Trophoblast cell (in vitro differentiated cells and primary cell): ENCODE data around the gene PDE4C.

Experiments used
- DNase-seq, 2 donors: peaks; one replicate each; pipeline ENCODE4 v3.0.0-alpha.2; 2016
- H2AFZ ChIP-seq: 2 replicates; pipeline ENCODE4 v1.6.1; 2013; ENCODE audit warnings: low read length, moderate library complexity, mild to moderate bottlenecking; ENCODE audit not compliant: insufficient read depth, poor library complexity
- H2AK5ac ChIP-seq: 2 replicates; pipeline ENCODE4 v1.6.1; 2013; ENCODE audit warnings: mild to moderate bottlenecking, low read length
- H2BK120ac ChIP-seq: 2 replicates; pipeline ENCODE4 v1.6.1; 2013; ENCODE audit warnings: low read length, mild to moderate bottlenecking, moderate library complexity; ENCODE audit not compliant: insufficient read depth, poor library complexity
- H2BK12ac ChIP-seq: 2 replicates; pipeline ENCODE4 v1.6.1; 2013; ENCODE audit warnings: mild to moderate bottlenecking, low read length, moderate library complexity
- H2BK5ac ChIP-seq: 2 replicates; pipeline ENCODE4 v1.6.1; 2013; ENCODE audit warnings: low read length, low read depth, moderate library complexity, mild to moderate bottlenecking; ENCODE audit not compliant: poor library complexity
- H3K14ac ChIP-seq: 2 replicates; pipeline ENCODE4 v1.6.1; 2013; ENCODE audit warnings: mild to moderate bottlenecking, low read length
- H3K18ac ChIP-seq: 2 replicates; pipeline ENCODE4 v1.6.1; 2013; ENCODE audit warnings: mild to moderate bottlenecking, low read length
- H3K23ac ChIP-seq: 2 replicates; pipeline ENCODE4 v1.6.1; 2013; ENCODE audit warnings: low read length
- H3K27ac ChIP-seq: 2 replicates; pipeline ENCODE4 v1.5.1; 2013; ENCODE audit warnings: low read depth, mild to moderate bottlenecking, inconsistent platforms, low read length, moderate library complexity
- H3K27me3 ChIP-seq: 2 replicates; pipeline ENCODE4 v1.6.1; 2013; ENCODE audit warnings: inconsistent platforms, mild to moderate bottlenecking, low read length, moderate library complexity; ENCODE audit not compliant: insufficient read depth
- H3K36me3 ChIP-seq, 2 experiments: 1 replicate in 1 of 2; 2 replicates in 1 of 2; pipeline ENCODE4 v1.6.1; 2013; ENCODE audit warnings: low read length in 2 of 2, mild to moderate bottlenecking in 2 of 2, moderate library complexity in 1 of 2; ENCODE audit not compliant: insufficient read depth in 2 of 2, control insufficient read depth in 1 of 2
- H3K4ac ChIP-seq: 2 replicates; pipeline ENCODE4 v1.6.1; 2013; ENCODE audit warnings: low read depth, mild to moderate bottlenecking, low read length, moderate library complexity
- H3K4me1 ChIP-seq, 2 experiments: 1 replicate in 1 of 2; 2 replicates in 1 of 2; pipeline ENCODE4 v1.6.1; 2013; ENCODE audit warnings: low read length in 2 of 2, mild to moderate bottlenecking in 2 of 2, moderate library complexity in 1 of 2; ENCODE audit not compliant: insufficient read depth in 2 of 2, control insufficient read depth in 1 of 2
- H3K4me2 ChIP-seq: 2 replicates; pipeline ENCODE4 v1.6.1; 2013; ENCODE audit warnings: inconsistent platforms, mild to moderate bottlenecking, low read length, moderate library complexity
- H3K4me3 ChIP-seq: 2 replicates; pipeline ENCODE4 v1.5.1; 2013; ENCODE audit warnings: mild to moderate bottlenecking, low read depth, low read length, inconsistent platforms
- H3K79me1 ChIP-seq: one replicate; pipeline ENCODE4 v1.6.1; 2013; ENCODE audit warnings: low read length
- H3K79me2 ChIP-seq: 2 replicates; pipeline ENCODE4 v1.6.1; 2013; ENCODE audit warnings: low read length, mild to moderate bottlenecking; ENCODE audit not compliant: control insufficient read depth, insufficient read depth, poor library complexity
- H3K9ac ChIP-seq: 2 replicates; pipeline ENCODE4 v1.6.1; 2013; ENCODE audit warnings: mild to moderate bottlenecking, low read length
- H3K9me3 ChIP-seq: 2 replicates; pipeline ENCODE4 v1.6.1; 2013; ENCODE audit warnings: low read depth, mild to moderate bottlenecking, control low read depth, inconsistent platforms, low read length; ENCODE audit not compliant: insufficient read depth
- H4K12ac ChIP-seq: 2 replicates; pipeline ENCODE4 v1.6.1; 2013; ENCODE audit warnings: low read depth, mild to moderate bottlenecking, low read length, moderate library complexity
- H4K8ac ChIP-seq: 2 replicates; pipeline ENCODE4 v1.6.1; 2013; ENCODE audit warnings: low read depth, mild to moderate bottlenecking, low read length, moderate library complexity
- H4K91ac ChIP-seq: one replicate; pipeline ENCODE4 v1.6.1; 2013; ENCODE audit warnings: low read depth, mild to moderate bottlenecking, low read length, moderate library complexity
- WGBS: extraction: QIAGEN DNeasy Blood & Tissue Kit; methylation state at CpG from one replicate; pipeline ENCODE4 v1.1.7; 2013; ENCODE audit warnings: missing lambda C conversion rate; ENCODE audit not compliant: insufficient read length, insufficient coverage; ENCODE audit errors: extremely low coverage; 5-methylcytosine and 5-hydroxymethylcytosine counted together

PDE4C gene

DNA sequence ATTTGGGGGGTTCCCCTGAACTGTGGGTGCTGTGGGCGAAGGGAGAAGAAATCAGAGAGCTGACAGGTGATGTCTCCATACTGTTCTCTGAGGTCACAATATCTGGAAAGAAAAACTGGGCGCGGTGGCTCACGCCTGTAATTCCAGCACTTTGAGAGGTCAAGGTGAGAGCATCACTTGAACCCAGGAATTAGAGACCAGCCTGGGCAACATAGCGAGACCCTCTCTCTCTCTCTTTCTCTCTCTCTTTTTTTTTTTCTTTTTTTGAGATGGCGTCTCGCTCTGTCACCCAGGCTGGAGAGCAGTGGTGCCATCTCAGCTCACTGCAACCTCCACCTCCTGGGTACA lies 26.1 kb upstream of the PDE4C start:
- H2AK5ac ChIP-seq = no peak overlapping the region
- no peak overlapping the region for H4K8ac ChIP-seq
- H3K23ac ChIP-seq = no peak overlapping the region
- no peak overlapping the region for H3K14ac ChIP-seq
- H3K4me3 ChIP-seq = no peak overlapping the region
- no peaks in the 10 kb centered on the region for H3K9me3 ChIP-seq
- WGBS = no CpG with 5 or more reads among the region's 7 CpGs
- H3K9ac ChIP-seq = no peak overlapping the region
- H4K91ac ChIP-seq = no peak overlapping the region
- H3K36me3 ChIP-seq = no peaks in the 10 kb centered on the region
- H3K79me1 ChIP-seq = no peaks in the 10 kb centered on the region
- no peak overlapping the region for H2BK5ac ChIP-seq
- no peak overlapping the region for H4K12ac ChIP-seq
- no peak overlapping the region for H3K4me2 ChIP-seq
- H3K27me3 ChIP-seq = no peaks in the 10 kb centered on the region
- no peak overlapping the region for H2AFZ ChIP-seq
- no peak overlapping the region for H2BK120ac ChIP-seq
- H3K4ac ChIP-seq = no peak overlapping the region
- H3K27ac ChIP-seq = no peak overlapping the region
- DNase-seq = no peak
- H2BK12ac ChIP-seq = no peak overlapping the region
- no peaks in the 10 kb centered on the region for H3K79me2 ChIP-seq
- H3K4me1 ChIP-seq = peaks cover 0 to 1% of the 10 kb centered on the region in 2 experiments
- no peak overlapping the region for H3K18ac ChIP-seq

DNA sequence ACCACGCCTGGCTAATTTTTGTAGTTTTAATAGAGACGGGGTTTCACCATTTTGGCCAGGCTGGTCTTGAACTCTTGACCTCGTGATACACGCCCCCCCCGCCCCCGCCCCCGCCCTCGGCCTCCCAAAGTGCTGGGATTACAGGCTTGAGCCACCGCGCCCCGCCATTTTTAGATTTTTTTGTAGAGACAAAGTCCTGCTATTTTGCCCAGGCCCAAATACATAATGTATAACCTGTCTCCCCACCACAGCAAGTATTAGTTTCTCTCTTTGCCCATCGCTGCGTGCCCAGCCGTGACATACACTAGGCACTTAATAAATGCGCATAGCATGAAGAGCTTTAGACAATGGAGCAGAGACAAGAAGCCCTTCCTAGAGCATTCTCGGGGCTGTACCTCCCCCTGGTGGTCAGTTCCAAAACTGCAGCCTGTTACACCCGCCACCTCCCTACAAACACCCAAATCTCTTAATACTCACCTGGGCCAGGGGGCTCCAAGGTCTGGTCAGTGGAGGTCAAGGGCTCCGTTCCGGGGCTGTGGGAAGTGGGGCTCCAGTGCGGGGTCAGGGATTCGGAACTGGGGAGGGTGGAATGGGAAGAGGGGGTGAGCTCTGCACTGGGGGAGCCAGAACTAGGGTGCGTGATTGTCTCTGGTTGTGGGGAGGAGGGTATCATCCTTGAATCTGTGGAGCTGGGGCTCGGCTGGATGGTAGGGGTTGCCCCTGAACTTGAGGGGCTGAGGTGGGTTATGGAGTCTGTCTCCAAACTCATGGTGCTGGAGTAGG lies 25.5 kb upstream of the PDE4C start:
- peak; percentile 76 to 87 for DNase-seq
- Histone ChIP-seq H2BK5ac (no peak overlapping the region), H3K4me2 (no peak overlapping the region), H3K4ac (no peak overlapping the region), H3K79me1 (no peaks in the 10 kb centered on the region), H2BK120ac (no peak overlapping the region), H3K23ac (no peak overlapping the region), H2AK5ac (no peak overlapping the region), H4K12ac (no peak overlapping the region), H4K91ac (no peak overlapping the region), H3K18ac (no peak overlapping the region), H3K27me3 (no peaks in the 10 kb centered on the region), H3K79me2 (no peaks in the 10 kb centered on the region), H3K27ac (no peak overlapping the region), H2AFZ (no peak overlapping the region), H3K36me3 (no peaks in the 10 kb centered on the region), H3K9me3 (no peaks in the 10 kb centered on the region), H2BK12ac (no peak overlapping the region), H3K14ac (no peak overlapping the region), H3K9ac (no peak overlapping the region), H3K4me3 (no peak overlapping the region), H3K4me1 (peaks cover 0 to 1% of the 10 kb centered on the region in 2 experiments), H4K8ac (no peak overlapping the region)
- WGBS = no CpG with 5 or more reads among the region's 23 CpGs

DNA sequence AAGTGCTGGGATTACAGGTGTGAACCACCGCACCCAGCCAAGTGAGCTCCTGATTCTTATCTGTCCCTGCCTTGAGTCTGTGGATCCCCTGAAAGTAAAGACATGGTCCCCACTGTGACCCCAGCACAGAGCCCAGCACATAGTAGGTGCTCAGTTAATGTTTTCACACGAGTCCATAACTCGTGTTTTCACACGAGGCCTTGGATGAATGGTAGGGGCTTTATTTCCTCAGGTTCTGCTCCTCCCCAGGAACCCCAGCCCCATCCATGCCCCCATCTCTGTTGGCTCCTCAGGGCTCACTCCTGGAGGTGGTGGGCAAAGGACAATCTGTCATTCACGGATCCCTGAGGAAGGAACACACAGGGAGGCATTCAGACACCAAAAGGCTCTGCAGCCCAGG lies 23.6 kb upstream of the PDE4C start:
- H3K23ac ChIP-seq = no peak overlapping the region
- H3K4ac ChIP-seq = no peak overlapping the region
- no peaks in the 10 kb centered on the region for H3K4me1 ChIP-seq
- DNase-seq = no peak
- H3K4me3 ChIP-seq = no peak overlapping the region
- no peak overlapping the region for H2AFZ ChIP-seq
- H3K27ac ChIP-seq = no peak overlapping the region
- H3K9me3 ChIP-seq = no peaks in the 10 kb centered on the region
- no peak overlapping the region for H2BK5ac ChIP-seq
- no peak overlapping the region for H4K12ac ChIP-seq
- WGBS = no CpG with 5 or more reads among the region's 5 CpGs
- no peaks in the 10 kb centered on the region for H3K79me2 ChIP-seq
- no peak overlapping the region for H2BK12ac ChIP-seq
- no peaks in the 10 kb centered on the region for H3K79me1 ChIP-seq
- H3K27me3 ChIP-seq = no peaks in the 10 kb centered on the region
- no peaks in the 10 kb centered on the region for H3K36me3 ChIP-seq
- no peak overlapping the region for H3K18ac ChIP-seq
- H3K4me2 ChIP-seq = no peak overlapping the region
- H4K91ac ChIP-seq = no peak overlapping the region
- no peak overlapping the region for H3K14ac ChIP-seq
- no peak overlapping the region for H4K8ac ChIP-seq
- H3K9ac ChIP-seq = no peak overlapping the region
- H2BK120ac ChIP-seq = no peak overlapping the region
- H2AK5ac ChIP-seq = no peak overlapping the region

DNA sequence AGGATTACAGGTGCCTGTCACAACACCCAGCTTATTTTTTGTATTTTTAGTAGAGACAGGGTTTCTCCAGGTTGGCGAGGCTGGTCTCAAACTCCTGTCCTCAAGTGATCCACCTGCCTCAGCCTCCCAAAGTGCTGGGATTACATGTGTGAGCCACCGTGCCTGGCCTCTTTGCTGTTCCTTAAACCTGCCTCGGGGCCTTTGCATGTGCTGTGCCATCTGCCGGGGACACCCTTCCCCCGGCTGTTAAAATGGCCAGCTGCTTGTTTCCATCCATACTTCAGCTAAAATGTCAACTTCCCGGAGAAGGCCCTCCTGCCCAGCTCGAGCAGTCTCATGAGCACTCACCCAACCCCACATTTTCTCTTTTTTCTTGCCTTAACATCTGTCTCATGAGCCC lies 19.1 kb upstream of the PDE4C start:
- Histone ChIP-seq H2BK12ac (no peak overlapping the region), H4K8ac (no peak overlapping the region), H3K36me3 (no peaks in the 10 kb centered on the region), H3K27me3 (no peaks in the 10 kb centered on the region), H3K4me1 (no peaks in the 10 kb centered on the region), H3K9ac (no peak overlapping the region), H2AK5ac (no peak overlapping the region), H3K79me2 (no peaks in the 10 kb centered on the region), H2AFZ (no peak overlapping the region), H2BK5ac (no peak overlapping the region), H3K14ac (no peak overlapping the region), H3K18ac (no peak overlapping the region), H3K79me1 (no peaks in the 10 kb centered on the region), H3K9me3 (no peaks in the 10 kb centered on the region), H4K91ac (no peak overlapping the region), H3K4ac (no peak overlapping the region), H2BK120ac (no peak overlapping the region), H3K27ac (no peak overlapping the region), H3K4me2 (no peak overlapping the region), H3K4me3 (no peak overlapping the region), H4K12ac (no peak overlapping the region), H3K23ac (no peak overlapping the region)
- no CpG with 5 or more reads among the region's 7 CpGs for WGBS
- DNase-seq = no peak
